ENCODE data around the gene TRAPPC4. TPM values are rescaled to one million over a fixed set of nuclear protein-coding genes. Genes with fewer than 3 reads are reported as not detected.
"Not testable (repeated sequence)": the region's sequence is repeated elsewhere in the genome, so short reads cannot be mapped to it uniquely, and the experiment has no call there.

TRAPPC4 gene
- polyA plus RNA-seq, 4 donors: 59.1 to 103 (median 79.7) TPM

GRCh38 chr11:119017377-119017776 lies 1.2 kb upstream of the TRAPPC4 start:
- Histone ChIP-seq H3K27ac (ENCODE audit: low read depth in 1 of 3, low read length in 2 of 3) (peak overlapping the region in 2 of 3 donors; percentile 93 to 99), H3K4me3 (ENCODE audit: low read depth in 1 of 3, low read length in 3 of 3) (peak overlapping the region; percentile 81 to 94 (median 89)), H3K36me3 (ENCODE audit: control insufficient read depth in 3 of 3, insufficient read depth in 2 of 3, low read depth in 1 of 3, low read length in 3 of 3) (peaks cover 8 to 38% (median 8%) of the 10 kb centered on the region in 3 donors), H3K4me1 (ENCODE audit: control insufficient read depth in 3 of 3, insufficient read depth in 2 of 3, low read depth in 1 of 3, low read length in 2 of 3) (peaks cover 0 to 36% (median 6%) of the 10 kb centered on the region in 3 donors)
- not testable (repeated sequence) for H3K9me3 ChIP-seq (ENCODE audit: control insufficient read depth in 2 of 2, insufficient read depth in 1 of 2, low read depth in 1 of 2, low read length in 1 of 2); DNase-seq; FAIRE-seq; H3K27me3 ChIP-seq (ENCODE audit: control insufficient read depth in 3 of 3, insufficient read depth in 3 of 3, low read length in 3 of 3)
- WGBS, 3 donors: 1% methylated on average over 10 of the region's 10 CpGs

DNA sequence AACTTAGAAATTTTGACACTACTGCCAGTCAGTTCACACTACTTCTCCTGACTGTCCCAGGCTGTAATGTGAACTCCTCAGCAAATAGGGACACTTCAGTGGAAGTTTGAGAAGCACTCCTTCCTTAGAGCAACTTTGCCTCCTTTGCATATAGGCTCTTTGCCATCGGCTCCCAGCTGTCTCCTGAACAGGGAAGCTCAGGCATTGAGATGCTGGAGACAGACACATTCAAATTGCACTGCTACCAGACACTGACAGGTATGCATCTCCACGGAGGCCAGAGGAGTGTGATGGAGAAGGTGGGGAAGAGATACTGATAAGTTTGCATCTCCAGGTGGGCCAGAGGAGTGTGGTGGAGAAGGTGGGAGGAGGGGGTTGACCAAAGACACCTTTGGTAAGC lies 1.4 kb downstream of the TRAPPC4 start:
- H3K4me1 ChIP-seq (ENCODE audit: control insufficient read depth in 3 of 3, insufficient read depth in 2 of 3, low read depth in 1 of 3, low read length in 2 of 3): peaks cover 4 to 60% (median 8%) of the 10 kb centered on the region in 3 donors
- peak overlapping the region in 2 of 3 donors; percentile 89 to 94 for H3K4me3 ChIP-seq (ENCODE audit: low read depth in 1 of 3, low read length in 3 of 3)
- no peaks in the 10 kb centered on the region for H3K27me3 ChIP-seq (ENCODE audit: control insufficient read depth in 3 of 3, insufficient read depth in 3 of 3, low read length in 3 of 3)
- FAIRE-seq (no peak), DNase-seq (peak in 1 of 2 donors; percentile 26)
- WGBS, 3 donors: 11 to 35% (median 27%) methylated on average over 2 of the region's 2 CpGs
- H3K36me3 ChIP-seq (ENCODE audit: control insufficient read depth in 3 of 3, insufficient read depth in 2 of 3, low read depth in 1 of 3, low read length in 3 of 3): peaks cover 5 to 50% (median 7%) of the 10 kb centered on the region in 3 donors
- H3K9me3 ChIP-seq (ENCODE audit: control insufficient read depth in 2 of 2, insufficient read depth in 1 of 2, low read depth in 1 of 2, low read length in 1 of 2): no peaks in the 10 kb centered on the region
- peak overlapping the region; percentile 8 to 90 (median 69) for H3K27ac ChIP-seq (ENCODE audit: low read depth in 1 of 3, low read length in 2 of 3)

DNA sequence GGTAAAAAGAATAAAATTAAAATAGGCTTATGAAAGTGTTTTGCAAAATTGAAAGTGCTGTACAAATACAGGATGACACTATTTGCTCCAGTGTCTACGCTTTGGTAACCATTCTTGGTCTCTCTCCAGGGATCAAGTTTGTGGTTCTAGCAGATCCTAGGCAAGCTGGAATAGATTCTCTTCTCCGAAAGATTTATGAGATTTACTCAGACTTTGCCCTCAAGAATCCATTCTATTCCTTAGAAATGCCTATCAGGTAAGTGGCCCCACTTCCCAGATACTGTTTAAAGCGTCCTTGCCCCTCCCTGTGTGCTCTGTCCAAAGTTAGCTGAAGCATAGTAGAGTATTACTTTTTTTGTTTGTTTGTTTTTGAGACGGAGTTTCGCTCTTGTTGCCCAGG lies 3.1 kb downstream of the TRAPPC4 start:
- peak; percentile 59 to 66 for DNase-seq
- whole genome bisulfite sequencing, 3 donors: 13 to 63% (median 44%) methylated on average over 5 of the region's 5 CpGs
- Histone ChIP-seq H3K36me3 (ENCODE audit: control insufficient read depth in 3 of 3, insufficient read depth in 2 of 3, low read depth in 1 of 3, low read length in 3 of 3) (peaks cover 3 to 53% (median 3%) of the 10 kb centered on the region in 3 donors), H3K27ac (ENCODE audit: low read depth in 1 of 3, low read length in 2 of 3) (peak overlapping the region; percentile 0 to 76 (median 41)), H3K27me3 (ENCODE audit: control insufficient read depth in 3 of 3, insufficient read depth in 3 of 3, low read length in 3 of 3) (no peaks in the 10 kb centered on the region), H3K9me3 (ENCODE audit: control insufficient read depth in 2 of 2, insufficient read depth in 1 of 2, low read depth in 1 of 2, low read length in 1 of 2) (no peaks in the 10 kb centered on the region), H3K4me3 (ENCODE audit: low read depth in 1 of 3, low read length in 3 of 3) (no peak overlapping the region), H3K4me1 (ENCODE audit: control insufficient read depth in 3 of 3, insufficient read depth in 2 of 3, low read depth in 1 of 3, low read length in 2 of 3) (peaks cover 4 to 70% (median 8%) of the 10 kb centered on the region in 3 donors)
- no peak for FAIRE-seq

GRCh38 chr11:119023741-119024140 lies 5.2 kb downstream of the TRAPPC4 start:
- H3K4me3 ChIP-seq (ENCODE audit: low read depth in 1 of 3, low read length in 3 of 3): no peak overlapping the region
- no peak for FAIRE-seq

GRCh38 chr11:119024430-119025098 lies 6.0 kb downstream of the TRAPPC4 start:
- FAIRE-seq: no peak
- Histone ChIP-seq H3K9me3 (ENCODE audit: control insufficient read depth in 2 of 2, insufficient read depth in 1 of 2, low read depth in 1 of 2, low read length in 1 of 2) (no peaks in the 10 kb centered on the region), H3K4me3 (ENCODE audit: low read depth in 1 of 3, low read length in 3 of 3) (peak overlapping the region in 2 of 3 donors; percentile 82 to 87), H3K36me3 (ENCODE audit: control insufficient read depth in 3 of 3, insufficient read depth in 2 of 3, low read depth in 1 of 3, low read length in 3 of 3) (peaks cover 3 to 77% (median 3%) of the 10 kb centered on the region in 3 donors), H3K4me1 (ENCODE audit: control insufficient read depth in 3 of 3, insufficient read depth in 2 of 3, low read depth in 1 of 3, low read length in 2 of 3) (peaks cover 4 to 67% (median 5%) of the 10 kb centered on the region in 3 donors), H3K27me3 (ENCODE audit: control insufficient read depth in 3 of 3, insufficient read depth in 3 of 3, low read length in 3 of 3) (no peaks in the 10 kb centered on the region), H3K27ac (ENCODE audit: low read depth in 1 of 3, low read length in 2 of 3) (peak overlapping the region; percentile 53 to 88 (median 73))
- DNase-seq: peak; percentile 52 to 65
- WGBS, 3 donors: 25 to 50% (median 37%) methylated on average over 15 of the region's 15 CpGs

More at GRCh38 chr11:119023741-119024140, 5.2 kb downstream of the TRAPPC4 start:
- H3K27ac ChIP-seq (ENCODE audit: low read depth in 1 of 3, low read length in 2 of 3): no peak overlapping the region
- DNase-seq: no peak
- H3K27me3 ChIP-seq (ENCODE audit: control insufficient read depth in 3 of 3, insufficient read depth in 3 of 3, low read length in 3 of 3): no peaks in the 10 kb centered on the region
- H3K9me3 ChIP-seq (ENCODE audit: control insufficient read depth in 2 of 2, insufficient read depth in 1 of 2, low read depth in 1 of 2, low read length in 1 of 2): no peaks in the 10 kb centered on the region
- H3K36me3 ChIP-seq (ENCODE audit: control insufficient read depth in 3 of 3, insufficient read depth in 2 of 3, low read depth in 1 of 3, low read length in 3 of 3): peaks cover 3 to 72% (median 3%) of the 10 kb centered on the region in 3 donors
- H3K4me1 ChIP-seq (ENCODE audit: control insufficient read depth in 3 of 3, insufficient read depth in 2 of 3, low read depth in 1 of 3, low read length in 2 of 3): peaks cover 4 to 67% (median 5%) of the 10 kb centered on the region in 3 donors

GRCh38 chr11:119025099-119025473 lies 6.5 kb downstream of the TRAPPC4 start:
- Histone ChIP-seq H3K4me1 (ENCODE audit: control insufficient read depth in 3 of 3, insufficient read depth in 2 of 3, low read depth in 1 of 3, low read length in 2 of 3) (peaks cover 2 to 65% (median 4%) of the 10 kb centered on the region in 3 donors), H3K9me3 (ENCODE audit: control insufficient read depth in 2 of 2, insufficient read depth in 1 of 2, low read depth in 1 of 2, low read length in 1 of 2) (no peaks in the 10 kb centered on the region), H3K27me3 (ENCODE audit: control insufficient read depth in 3 of 3, insufficient read depth in 3 of 3, low read length in 3 of 3) (no peaks in the 10 kb centered on the region), H3K4me3 (ENCODE audit: low read depth in 1 of 3, low read length in 3 of 3) (peak overlapping the region in 2 of 3 donors; percentile 82 to 87), H3K27ac (ENCODE audit: low read depth in 1 of 3, low read length in 2 of 3) (peak overlapping the region; percentile 53 to 88 (median 73)), H3K36me3 (ENCODE audit: control insufficient read depth in 3 of 3, insufficient read depth in 2 of 3, low read depth in 1 of 3, low read length in 3 of 3) (peaks cover 3 to 75% (median 3%) of the 10 kb centered on the region in 3 donors)
- FAIRE-seq (no peak), DNase-seq (peak; percentile 13 to 48)
- 17 to 50% (median 50%) methylated on average over 5 of the region's 5 CpGs for WGBS, 3 donors

DNA sequence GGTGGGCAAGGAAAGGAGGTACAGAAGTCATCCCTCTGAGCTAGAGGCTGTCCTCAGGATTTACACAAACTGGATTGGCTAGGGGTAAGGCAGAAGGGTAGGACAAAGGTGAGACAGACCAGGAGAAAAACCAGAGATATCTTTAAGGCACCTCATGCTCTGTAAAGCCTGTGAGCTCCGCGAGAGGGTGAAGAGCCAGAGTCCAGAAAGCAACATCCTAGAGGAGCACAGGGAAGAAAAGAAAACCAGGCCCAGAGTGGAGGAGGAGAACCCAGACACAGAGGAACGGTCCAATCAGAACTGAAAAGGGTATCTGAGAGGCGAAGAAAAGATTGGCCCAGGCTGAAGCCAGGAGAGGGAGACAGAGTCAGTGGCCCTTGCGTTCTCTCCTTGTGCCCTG lies 7.0 kb downstream of the TRAPPC4 start:
- WGBS, 3 donors: 14 to 63% (median 38%) methylated on average over 5 of the region's 5 CpGs
- no peak for FAIRE-seq
- Histone ChIP-seq H3K36me3 (ENCODE audit: control insufficient read depth in 3 of 3, insufficient read depth in 2 of 3, low read depth in 1 of 3, low read length in 3 of 3) (peaks cover 3 to 72% (median 3%) of the 10 kb centered on the region in 3 donors), H3K27me3 (ENCODE audit: control insufficient read depth in 3 of 3, insufficient read depth in 3 of 3, low read length in 3 of 3) (no peaks in the 10 kb centered on the region), H3K4me3 (ENCODE audit: low read depth in 1 of 3, low read length in 3 of 3) (peak overlapping the region in 2 of 3 donors; percentile 82 to 87), H3K9me3 (ENCODE audit: control insufficient read depth in 2 of 2, insufficient read depth in 1 of 2, low read depth in 1 of 2, low read length in 1 of 2) (no peaks in the 10 kb centered on the region), H3K4me1 (ENCODE audit: control insufficient read depth in 3 of 3, insufficient read depth in 2 of 3, low read depth in 1 of 3, low read length in 2 of 3) (peaks cover 2 to 61% (median 4%) of the 10 kb centered on the region in 3 donors), H3K27ac (ENCODE audit: low read depth in 1 of 3, low read length in 2 of 3) (peak overlapping the region; percentile 53 to 88 (median 73))
- DNase-seq: peak; percentile 63 to 65

DNA sequence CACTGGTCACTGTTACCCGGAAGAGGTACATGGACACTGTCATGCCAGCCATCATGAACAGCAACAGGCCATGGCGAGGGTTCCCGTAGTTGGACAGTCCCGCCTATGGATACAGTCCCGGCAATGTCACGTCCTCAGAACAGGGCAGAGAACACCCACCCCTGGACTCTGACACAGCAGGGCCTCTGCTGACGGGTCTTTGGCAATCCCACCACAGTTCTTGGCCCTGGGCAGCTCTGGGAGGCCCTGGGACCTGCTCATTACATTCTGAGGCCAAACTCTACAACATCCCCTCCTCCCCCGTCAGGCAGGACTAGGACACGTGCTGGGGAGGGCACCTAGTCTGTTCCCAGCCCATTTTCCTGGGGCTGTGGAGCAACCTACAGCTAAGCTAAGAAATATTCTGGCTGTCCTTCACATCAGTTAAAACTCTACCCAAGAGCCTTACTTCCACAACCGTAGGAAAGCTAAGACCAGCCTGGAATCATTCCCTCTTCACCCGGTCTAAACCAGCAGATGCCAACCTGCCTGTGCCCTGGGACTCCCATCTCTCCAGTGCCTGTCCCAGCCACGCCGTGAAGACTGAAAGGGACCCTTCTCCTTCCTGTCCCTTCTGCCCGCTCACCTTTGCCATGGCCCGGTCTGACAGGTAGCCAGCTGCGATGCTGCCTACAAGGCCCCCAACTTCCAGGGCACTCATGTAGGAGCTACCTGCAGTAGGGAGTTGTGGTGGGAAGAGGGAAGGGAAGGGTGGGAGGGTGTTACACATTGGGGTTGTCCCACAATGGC lies 7.6 kb downstream of the TRAPPC4 start:
- peak; percentile 36 to 71 for DNase-seq
- Histone ChIP-seq H3K27me3 (ENCODE audit: control insufficient read depth in 3 of 3, insufficient read depth in 3 of 3, low read length in 3 of 3) (no peaks in the 10 kb centered on the region), H3K4me3 (ENCODE audit: low read depth in 1 of 3, low read length in 3 of 3) (peak overlapping the region in 2 of 3 donors; percentile 82 to 87), H3K27ac (ENCODE audit: low read depth in 1 of 3, low read length in 2 of 3) (peak overlapping the region; percentile 53 to 88 (median 73)), H3K4me1 (ENCODE audit: control insufficient read depth in 3 of 3, insufficient read depth in 2 of 3, low read depth in 1 of 3, low read length in 2 of 3) (peaks cover 2 to 55% (median 4%) of the 10 kb centered on the region in 3 donors), H3K9me3 (ENCODE audit: control insufficient read depth in 2 of 2, insufficient read depth in 1 of 2, low read depth in 1 of 2, low read length in 1 of 2) (no peaks in the 10 kb centered on the region), H3K36me3 (ENCODE audit: control insufficient read depth in 3 of 3, insufficient read depth in 2 of 3, low read depth in 1 of 3, low read length in 3 of 3) (peaks cover 3 to 69% (median 3%) of the 10 kb centered on the region in 3 donors)
- no peak for FAIRE-seq
- WGBS, 3 donors: 28 to 60% (median 49%) methylated on average over 16 of the region's 16 CpGs
